ACHN (cell line): ENCODE measurements around the gene KCNA3.
A peak's percentile ranks its signal among the peaks of the same experiment; 100 is the strongest.

Source experiments
- DNase-seq: peaks from one replicate; pipeline ENCODE4 v3.0.0-alpha.2; 2015
- in situ Hi-C: cut with HindIII; loops from 2 replicates; pipeline ENCODE4 v1.10.0; 2017; ENCODE audit warnings: low sequenced_read_pairs, low pct_ligation_motif_present, low pct_unique_long_range_greater_than_20kb

Gene KCNA3

DNA sequence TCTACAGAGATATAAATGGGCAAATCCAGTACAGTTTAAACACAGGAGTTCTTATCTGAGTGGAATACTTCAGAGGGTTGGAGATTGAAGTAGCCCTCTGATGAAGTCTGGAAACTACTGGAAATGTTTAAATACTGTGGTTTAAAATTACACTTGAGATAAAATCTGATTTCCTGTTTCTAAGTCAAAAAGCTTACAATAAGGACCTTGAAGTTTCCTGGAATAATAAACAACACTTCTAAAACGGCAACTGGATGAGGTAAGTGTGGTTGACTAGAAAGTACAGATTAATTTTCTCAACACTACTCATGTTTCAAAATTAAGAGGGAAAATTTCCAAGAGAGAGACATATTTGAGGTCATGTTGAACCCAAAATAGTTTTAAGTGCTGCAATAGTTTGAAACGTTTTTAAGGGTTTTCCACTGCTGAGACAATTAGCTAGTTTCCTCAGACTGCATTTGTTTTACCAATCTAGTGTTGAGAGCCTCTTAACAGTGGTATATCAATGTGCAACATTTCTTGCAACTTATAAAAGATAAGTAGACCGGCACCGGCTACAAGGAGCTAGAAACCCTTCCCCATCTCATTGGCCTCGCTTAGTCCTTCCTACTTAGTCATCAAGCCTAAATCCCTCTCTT is 27.4 kb downstream of the KCNA3 start:
- no peak for DNase-seq
- in situ Hi-C loops: no loop called here

DNA sequence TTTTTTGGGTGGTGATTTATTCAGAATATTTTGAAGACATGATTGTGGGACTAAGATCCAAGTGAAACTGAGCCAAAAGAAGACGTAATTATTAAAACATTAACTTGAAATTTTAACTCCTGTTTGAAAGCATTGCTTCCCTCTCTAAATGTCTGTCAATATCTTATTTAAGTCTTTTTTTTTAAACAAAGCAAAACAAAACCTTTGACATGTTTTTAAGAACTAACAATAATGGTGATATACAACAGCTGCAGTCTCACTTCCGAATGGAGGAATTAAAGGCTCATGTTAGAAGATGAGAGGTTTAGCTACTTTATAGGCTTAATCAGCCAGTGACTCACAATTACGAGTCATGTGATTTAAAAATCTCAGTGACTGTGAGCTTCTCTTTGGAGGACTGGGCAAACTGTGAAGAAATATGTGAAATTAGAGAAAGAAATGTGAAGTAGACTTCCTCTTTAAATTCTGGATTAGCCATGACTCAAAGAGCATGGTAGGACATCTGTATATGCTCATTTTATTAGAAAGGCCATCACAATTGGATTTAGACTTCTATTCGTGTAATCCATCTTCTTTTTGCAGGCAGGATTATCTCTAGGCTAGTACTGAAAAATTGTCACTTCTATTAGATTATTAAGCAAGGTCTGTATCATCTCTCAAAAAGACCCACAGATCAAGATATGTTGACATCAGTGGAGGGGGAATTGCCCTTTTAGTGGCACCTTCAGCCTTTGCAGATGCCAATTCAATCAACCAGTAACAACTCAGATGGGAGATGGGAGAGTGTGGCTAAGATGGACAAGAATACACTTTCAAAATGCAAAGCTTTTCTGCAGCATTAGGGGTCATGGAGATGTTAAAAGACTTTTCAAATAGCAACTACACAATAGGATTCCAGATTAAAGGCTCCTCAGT is 28.7 kb downstream of the KCNA3 start:
- peak; percentile 1 for DNase-seq
- in situ Hi-C loops: no loop called here

GRCh38 chr1:110645211-110645610 is 29.5 kb downstream of the KCNA3 start:
- DNase-seq: no peak
- in situ Hi-C loops: no loop called here

GRCh38 chr1:110643879-110644472 is 30.8 kb downstream of the KCNA3 start:
- in situ Hi-C loops: no loop called here
- no peak for DNase-seq

DNA sequence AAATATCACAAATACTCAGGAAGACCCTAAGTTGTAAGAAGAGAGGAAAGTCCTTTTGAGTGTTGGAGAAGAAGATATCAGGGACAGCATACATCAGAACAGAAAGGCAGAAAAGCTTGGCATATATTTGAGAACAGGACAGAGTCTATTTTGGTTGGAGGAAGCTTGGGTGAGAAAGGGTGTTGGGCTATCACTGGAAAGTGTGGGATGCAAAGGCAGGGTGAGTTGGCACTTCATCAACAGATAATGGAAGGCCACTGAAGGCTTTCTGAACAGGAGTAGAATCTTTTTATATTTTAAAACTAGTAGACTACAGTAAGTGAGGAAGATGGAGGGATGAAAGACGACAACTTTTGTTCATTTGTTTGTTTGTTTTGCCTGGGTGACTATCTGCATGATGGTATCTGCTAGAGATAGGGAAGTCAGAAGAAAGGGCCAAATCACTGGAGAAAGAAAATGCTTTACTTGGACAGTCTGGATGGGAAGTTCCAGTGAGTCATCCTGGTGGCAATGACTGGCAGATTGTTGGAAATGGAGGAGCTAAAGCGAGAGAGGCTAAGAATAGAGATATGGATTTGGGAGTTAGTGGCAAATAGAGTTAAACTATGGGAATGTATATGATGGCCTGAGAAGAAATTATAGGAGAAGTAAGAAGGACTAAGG is 34.9 kb downstream of the KCNA3 start:
- DNase-seq: no peak
- in situ Hi-C loops: no loop called here

GRCh38 chr1:110638556-110638955 is 36.2 kb downstream of the KCNA3 start:
- in situ Hi-C loops: no loop called here
- no peak for DNase-seq

DNA sequence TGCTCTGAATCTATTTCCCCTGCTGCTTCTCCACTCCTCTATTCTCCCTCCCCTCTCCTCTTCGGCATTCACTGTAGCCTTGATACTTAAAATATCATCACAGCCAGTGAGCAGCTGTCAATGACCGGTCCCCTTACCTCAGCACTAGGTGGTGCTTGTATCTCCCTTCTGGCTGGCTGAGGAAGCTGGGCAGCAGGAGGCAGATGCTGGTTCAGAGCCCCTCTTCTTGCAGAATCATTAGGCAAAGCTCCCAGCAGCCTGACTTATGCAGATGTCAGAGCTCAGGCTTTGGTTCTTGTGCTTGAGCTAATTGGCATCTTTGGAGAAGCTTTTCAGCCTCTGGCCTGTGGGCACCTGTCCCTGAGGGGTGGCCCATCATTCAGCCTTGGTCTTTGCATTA is 36.7 kb downstream of the KCNA3 start:
- DNase-seq: no peak
- in situ Hi-C loops: no loop called here

DNA sequence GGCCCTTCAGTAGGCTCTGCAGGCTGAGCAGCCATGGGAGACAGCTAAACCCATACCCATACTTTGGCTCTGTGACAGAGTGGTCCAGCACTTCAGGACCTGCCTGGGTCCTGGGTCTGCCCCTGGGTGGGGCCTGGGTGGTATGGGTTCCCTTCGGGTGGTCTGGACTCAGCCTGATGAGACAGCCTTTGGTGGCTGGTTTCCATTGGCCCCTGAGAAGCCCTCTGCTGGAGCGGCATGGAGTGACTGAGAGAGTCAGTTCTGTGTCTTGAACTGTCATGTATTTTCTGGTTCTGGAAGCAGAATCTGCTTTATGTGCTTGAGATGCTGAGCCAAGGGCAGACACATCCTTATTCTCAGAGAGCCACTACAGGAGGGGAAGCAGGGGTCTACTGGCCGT is 37.3 kb downstream of the KCNA3 start:
- in situ Hi-C loops: no loop called here
- DNase-seq: no peak

- no peak for DNase-seq
- in situ Hi-C loops: no loop called here
Measured at GRCh38 chr1:110636149-110636935, 38.4 kb downstream of the KCNA3 start.

- DNase-seq: no peak
- in situ Hi-C loops: no loop called here
Measured at GRCh38 chr1:110635434-110635833, 39.3 kb downstream of the KCNA3 start.

- in situ Hi-C loops: no loop called here
- DNase-seq: peak; percentile 22
Measured at GRCh38 chr1:110634455-110635311, 40.1 kb downstream of the KCNA3 start.

GRCh38 chr1:110634086-110634454 is 40.7 kb downstream of the KCNA3 start:
- in situ Hi-C loops: no loop called here
- DNase-seq: no peak

GRCh38 chr1:110633646-110634030 is 41.1 kb downstream of the KCNA3 start:
- DNase-seq: no peak
- in situ Hi-C loops: no loop called here

GRCh38 chr1:110631836-110632620 is 42.7 kb downstream of the KCNA3 start:
- no peak for DNase-seq
- in situ Hi-C loops: no loop called here

- peak; percentile 59 for DNase-seq
- in situ Hi-C loops: no loop called here
Measured at GRCh38 chr1:110630839-110631663, 43.7 kb downstream of the KCNA3 start.
